ENCODE measurements around the gene CADPS. TPM values are rescaled to one million over a fixed set of nuclear protein-coding genes. Genes with fewer than 3 reads are reported as not detected.

Gene CADPS
- total RNA-seq, 4 donors from 2014 or later, result 0.09 to 4.4 (median 1.6) TPM; not detected in 1

GRCh38 chr3:62718515-62719320 is 156.5 kb downstream of the CADPS start:
- ATAC-seq (ENCODE audit: low FRiP score) (no peak), DNase-seq (ENCODE audit: low spot score) (no peak)
- TF ChIP-seq CTCF (IDR thresholded peaks at IDR 0.05), result no peak

- TF ChIP-seq CTCF (IDR thresholded peaks at IDR 0.05), result no peak
- DNase-seq (ENCODE audit: low spot score) (no peak), ATAC-seq (ENCODE audit: low FRiP score) (no peak)
Measured at GRCh38 chr3:62718011-62718410, 157.2 kb downstream of the CADPS start.

GRCh38 chr3:62712746-62713145 is 162.5 kb downstream of the CADPS start:
- no peak for ATAC-seq (ENCODE audit: low FRiP score)
- DNase-seq (ENCODE audit: low spot score), result no peak
- TF ChIP-seq CTCF (IDR thresholded peaks at IDR 0.05), result no peak

- no peak for TF ChIP-seq CTCF (IDR thresholded peaks at IDR 0.05)
- no peak for DNase-seq (ENCODE audit: low spot score)
- no peak for ATAC-seq (ENCODE audit: low FRiP score)
Measured at GRCh38 chr3:62710751-62711150, 164.5 kb downstream of the CADPS start.

- no peak for DNase-seq (ENCODE audit: low spot score)
- ATAC-seq (ENCODE audit: low FRiP score), result no peak
- no peak for TF ChIP-seq CTCF (IDR thresholded peaks at IDR 0.05)
Measured at GRCh38 chr3:62708638-62709373, 166.4 kb downstream of the CADPS start.

- DNase-seq (ENCODE audit: low spot score), result no peak
- no peak for TF ChIP-seq CTCF (IDR thresholded peaks at IDR 0.05)
- no peak for ATAC-seq (ENCODE audit: low FRiP score)
Measured at GRCh38 chr3:62705721-62706120, 169.5 kb downstream of the CADPS start.

All from omental fat pad (tissue), 4 donors.